ENCODE results near the gene SPRR4.

DNA sequence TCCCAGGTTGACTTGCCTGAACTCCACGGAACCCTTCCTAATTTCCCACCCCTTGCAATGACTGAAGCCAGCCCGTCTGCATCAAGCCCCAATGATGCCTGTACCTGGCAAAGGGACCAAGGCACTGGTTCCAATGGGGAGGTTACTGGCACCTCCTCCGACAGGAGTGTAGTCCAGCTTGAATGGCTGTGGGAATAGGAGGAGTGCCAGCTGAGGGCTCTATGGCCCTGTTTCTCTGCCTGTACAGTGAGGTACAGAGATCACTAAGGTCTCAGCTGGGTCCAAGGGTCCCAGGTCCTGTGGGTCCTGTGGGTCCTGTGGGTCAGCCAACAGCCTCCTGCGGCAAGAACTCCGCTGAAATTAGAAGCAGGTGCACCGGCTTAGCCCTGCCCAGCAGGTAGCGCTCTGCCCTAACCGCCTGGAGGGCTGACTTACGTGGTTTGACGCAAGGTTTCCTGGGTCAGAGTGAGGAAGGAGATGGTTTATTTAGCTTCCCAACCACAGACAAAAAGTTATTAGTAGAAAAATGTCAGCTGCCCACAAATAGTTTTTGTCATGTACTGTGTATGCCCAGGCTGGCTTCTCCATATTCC is 9.9 kb upstream of the SPRR4 start:
- TF ChIP-seq EP300 (IDR thresholded peaks at IDR 0.05; ENCODE audit: borderline replicate concordance in 1 of 2, low read depth in 1 of 2, low read length in 1 of 2) (no peak), GATA2 (CRISPR knock-in tag; IDR thresholded peaks at IDR 0.05) (no peak), RFX5 (IDR thresholded peaks at IDR 0.05; ENCODE audit: low read length) (no peak)
- TF ChIP-seq, protein P1, sequence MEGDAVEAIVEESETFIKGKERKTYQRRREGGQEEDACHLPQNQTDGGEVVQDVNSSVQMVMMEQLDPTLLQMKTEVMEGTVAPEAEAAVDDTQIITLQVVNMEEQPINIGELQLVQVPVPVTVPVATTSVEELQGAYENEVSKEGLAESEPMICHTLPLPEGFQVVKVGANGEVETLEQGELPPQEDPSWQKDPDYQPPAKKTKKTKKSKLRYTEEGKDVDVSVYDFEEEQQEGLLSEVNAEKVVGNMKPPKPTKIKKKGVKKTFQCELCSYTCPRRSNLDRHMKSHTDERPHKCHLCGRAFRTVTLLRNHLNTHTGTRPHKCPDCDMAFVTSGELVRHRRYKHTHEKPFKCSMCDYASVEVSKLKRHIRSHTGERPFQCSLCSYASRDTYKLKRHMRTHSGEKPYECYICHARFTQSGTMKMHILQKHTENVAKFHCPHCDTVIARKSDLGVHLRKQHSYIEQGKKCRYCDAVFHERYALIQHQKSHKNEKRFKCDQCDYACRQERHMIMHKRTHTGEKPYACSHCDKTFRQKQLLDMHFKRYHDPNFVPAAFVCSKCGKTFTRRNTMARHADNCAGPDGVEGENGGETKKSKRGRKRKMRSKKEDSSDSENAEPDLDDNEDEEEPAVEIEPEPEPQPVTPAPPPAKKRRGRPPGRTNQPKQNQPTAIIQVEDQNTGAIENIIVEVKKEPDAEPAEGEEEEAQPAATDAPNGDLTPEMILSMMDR (IDR thresholded peaks at IDR 0.05), result no peak; the same call in 1 of the 2 replicates

Data from SK-N-SH (cell line).